Measurements from ENCODE around the gene UBC.

DNA sequence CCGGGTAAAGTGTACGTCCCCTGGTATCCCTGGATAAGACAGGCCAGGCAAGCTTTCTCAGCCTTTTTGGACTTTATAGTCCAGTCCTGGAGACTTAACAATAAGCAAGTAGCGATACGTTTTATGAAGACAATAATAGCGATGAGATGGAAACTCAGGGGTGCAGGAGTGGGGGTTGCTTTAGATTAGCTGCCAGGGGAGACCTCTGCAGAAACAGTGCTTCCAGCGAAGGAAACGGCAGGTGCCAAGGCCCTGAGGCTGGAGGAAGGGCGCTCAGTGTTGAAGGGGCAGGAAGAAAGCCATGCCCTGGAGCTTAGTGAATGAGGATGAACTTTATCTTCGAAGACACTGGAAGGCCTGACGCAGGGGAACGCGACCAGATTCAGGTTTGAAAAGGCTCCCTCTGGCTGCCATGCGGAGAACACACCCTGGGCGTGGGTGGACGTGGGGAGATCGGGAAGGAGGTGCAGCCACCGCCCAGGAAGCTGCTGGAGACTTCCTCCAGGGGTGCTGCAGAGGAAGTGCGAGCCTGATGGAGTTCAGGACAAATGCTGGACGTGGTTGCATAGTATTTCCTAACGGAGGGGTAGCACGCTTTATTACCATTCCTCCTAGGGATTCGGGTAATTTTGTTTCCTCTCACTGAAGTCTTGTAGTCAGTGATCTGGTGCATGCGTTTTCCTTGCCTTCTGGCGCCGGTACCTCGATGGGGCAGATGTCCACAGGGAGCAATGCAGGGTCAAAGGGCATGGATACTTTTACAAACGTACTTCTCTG is 26.1 kb upstream of the UBC start:
- TF ChIP-seq, protein P1, sequence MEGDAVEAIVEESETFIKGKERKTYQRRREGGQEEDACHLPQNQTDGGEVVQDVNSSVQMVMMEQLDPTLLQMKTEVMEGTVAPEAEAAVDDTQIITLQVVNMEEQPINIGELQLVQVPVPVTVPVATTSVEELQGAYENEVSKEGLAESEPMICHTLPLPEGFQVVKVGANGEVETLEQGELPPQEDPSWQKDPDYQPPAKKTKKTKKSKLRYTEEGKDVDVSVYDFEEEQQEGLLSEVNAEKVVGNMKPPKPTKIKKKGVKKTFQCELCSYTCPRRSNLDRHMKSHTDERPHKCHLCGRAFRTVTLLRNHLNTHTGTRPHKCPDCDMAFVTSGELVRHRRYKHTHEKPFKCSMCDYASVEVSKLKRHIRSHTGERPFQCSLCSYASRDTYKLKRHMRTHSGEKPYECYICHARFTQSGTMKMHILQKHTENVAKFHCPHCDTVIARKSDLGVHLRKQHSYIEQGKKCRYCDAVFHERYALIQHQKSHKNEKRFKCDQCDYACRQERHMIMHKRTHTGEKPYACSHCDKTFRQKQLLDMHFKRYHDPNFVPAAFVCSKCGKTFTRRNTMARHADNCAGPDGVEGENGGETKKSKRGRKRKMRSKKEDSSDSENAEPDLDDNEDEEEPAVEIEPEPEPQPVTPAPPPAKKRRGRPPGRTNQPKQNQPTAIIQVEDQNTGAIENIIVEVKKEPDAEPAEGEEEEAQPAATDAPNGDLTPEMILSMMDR (conservative IDR thresholded peaks at IDR 0.05; ENCODE audit: low read depth, low read length) = peak; percentile 86
- TF ChIP-seq POLR2A (IDR thresholded peaks at IDR 0.05; ENCODE audit: low read depth, low read length) = no peak
- TF ChIP-seq CEBPB (IDR thresholded peaks at IDR 0.05; ENCODE audit: low read depth, low read length) = no peak
- 0 out of 2 replicates have a peak, but pooled peaks have one; percentile 36 for TF ChIP-seq MXI1 (IDR thresholded peaks at IDR 0.05; ENCODE audit: borderline replicate concordance, low read depth, low read length)
- TF ChIP-seq FOS (IDR thresholded peaks at IDR 0.05; ENCODE audit: low read depth, low read length) = no peak
